Effector CD4-positive, alpha-beta T cell (primary cell): ENCODE results near the gene COL8A1.
A peak's percentile ranks its signal among the peaks of the same experiment; 100 is the strongest.
"Not testable (repeated sequence)": the region's sequence is repeated elsewhere in the genome, so short reads cannot be mapped to it uniquely, and the experiment has no call there.

ENCODE experiments used
- DNase-seq: peaks from one replicate; pipeline ENCODE4 v3.0.0-alpha.2; 2020

COL8A1 gene

GRCh38 chr3:99817047-99817436, 178.6 kb downstream of the COL8A1 start:
- DNase-seq: no peak

DNA sequence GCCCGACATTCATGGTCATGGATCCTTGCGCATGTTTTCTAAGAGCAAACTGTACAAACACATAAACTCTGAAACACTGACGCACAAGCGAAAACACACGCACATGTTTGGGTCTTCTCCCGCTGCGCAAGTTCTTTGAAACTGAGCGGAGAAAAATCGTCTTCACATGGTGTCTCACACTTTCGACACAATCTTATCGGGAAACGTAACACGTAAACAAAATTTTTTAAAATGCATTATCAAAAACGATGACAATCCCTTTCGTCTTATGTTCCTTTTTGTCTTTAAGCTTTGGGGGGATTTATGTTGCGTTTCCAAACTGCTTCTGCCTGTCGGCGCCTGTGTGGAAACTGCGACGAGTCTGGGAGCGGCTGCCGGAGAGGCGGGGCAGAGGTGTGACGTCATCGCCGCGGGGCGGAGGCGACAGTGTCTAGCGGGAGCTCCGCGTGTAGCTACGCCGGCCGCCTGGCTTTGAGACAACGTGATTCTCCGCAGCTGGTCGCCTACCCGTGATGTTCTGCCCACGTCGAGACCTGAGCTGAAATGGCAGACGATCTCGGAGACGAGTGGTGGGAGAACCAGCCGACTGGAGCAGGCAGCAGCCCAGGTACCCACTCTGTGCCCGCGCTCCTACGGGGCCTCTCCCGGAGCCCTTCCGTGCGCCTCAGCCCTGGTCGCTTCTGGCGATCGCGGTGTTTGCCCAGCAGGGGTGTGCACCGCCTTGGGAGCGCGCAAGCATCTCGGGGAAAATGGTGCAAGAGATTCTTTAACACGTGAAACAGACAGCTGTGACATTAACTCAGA, 179.2 kb downstream of the COL8A1 start, which contains the start of gene CMSS1:
Gene CMSS1 (plus strand): TSS at position 426 of the 804 bp plus-strand sequence.
- peak; percentile 97 for DNase-seq

DNA sequence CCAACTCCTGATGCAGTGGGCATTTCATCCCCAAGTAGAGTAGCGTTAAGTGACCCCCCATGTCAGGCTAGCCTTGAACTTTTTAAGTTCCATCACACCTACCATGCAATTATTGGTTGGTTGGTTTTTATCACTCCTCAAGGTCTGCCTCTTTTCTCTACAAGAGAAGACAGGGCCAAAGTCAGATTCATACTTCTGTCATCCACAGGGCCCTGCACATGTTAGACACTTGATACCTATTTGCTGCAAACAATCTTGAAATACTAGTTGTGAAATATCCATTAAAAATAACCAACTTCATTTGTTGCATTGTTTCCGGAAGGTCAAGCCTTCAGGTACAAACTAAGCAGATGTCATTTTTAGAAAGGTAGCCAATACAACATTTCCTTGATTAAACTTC, 180.4 kb downstream of the COL8A1 start:
- DNase-seq: no peak

DNA sequence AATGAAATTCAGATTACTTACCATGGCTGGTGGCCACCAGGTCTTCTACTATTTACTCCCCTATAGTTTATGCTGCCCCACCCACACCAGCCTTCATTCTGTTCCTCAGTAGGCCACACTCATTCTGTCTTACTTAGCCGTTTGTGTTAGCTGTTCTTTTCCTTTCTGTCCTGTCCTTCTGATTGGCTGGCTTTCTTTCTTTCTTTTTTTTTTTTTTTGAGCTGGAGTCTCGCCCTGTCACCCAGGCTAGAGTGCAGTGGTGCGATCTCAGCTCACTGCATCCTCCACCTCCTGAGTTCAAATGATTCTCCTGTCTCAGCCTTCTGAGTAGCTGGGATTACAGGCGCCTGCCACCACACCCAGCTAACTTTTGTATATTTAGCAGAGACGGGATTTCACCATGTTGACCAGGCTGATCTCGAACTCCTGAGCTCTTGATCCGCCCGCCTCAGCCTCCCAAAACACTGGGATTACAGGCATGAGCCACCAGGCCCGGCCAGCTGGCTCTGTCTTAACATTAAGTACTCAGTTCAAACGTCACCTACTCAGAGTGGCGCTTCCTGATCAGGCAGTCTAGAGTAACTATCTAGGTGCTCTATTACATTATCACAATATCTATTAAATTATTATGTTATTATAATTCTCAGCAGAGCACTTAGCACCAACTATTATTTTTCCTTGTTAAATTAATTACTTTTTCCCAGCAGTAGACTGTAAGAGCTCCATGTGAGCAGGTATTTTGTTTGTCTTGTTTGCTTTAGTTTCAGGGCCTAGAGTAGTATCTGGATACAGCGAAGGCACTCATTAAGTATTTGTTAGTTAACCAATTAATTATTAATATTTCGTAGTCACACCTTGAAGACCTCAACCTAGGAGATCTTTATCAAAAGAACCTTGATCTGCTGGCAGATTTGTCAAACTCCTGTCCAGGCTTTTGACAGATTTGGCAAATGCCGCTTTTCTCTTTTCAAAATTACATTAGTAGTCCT, 185.6 kb downstream of the COL8A1 start:
- DNase-seq: no peak

DNA sequence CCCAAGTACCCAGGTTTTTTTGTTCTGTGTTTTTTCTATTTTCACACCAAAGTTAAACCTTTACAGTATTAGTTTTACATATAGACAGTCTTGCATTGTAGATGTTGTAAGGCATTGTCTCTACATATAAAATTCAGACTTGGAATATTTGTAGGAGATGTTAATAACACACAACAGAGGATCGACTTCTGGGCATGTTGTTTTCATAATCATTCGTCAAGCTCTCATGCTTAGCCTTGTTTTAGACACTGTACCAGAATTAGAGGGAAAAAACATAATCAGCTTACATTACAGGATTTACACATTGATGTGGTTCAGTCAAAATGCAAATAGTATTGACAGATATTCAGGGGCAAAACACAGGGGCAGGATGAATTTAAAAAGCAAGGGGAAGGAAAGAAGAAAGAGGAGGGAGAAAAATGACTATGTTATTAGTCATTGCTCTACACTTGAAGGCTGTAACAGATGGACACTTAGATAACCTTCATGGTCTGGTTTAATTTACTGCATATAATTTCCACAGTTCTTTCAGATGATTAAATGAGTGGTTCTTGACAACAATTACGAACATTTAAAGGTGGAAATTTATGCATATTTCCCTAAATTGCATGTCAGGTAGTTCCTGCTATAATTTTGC, 186.7 kb downstream of the COL8A1 start:
- no peak for DNase-seq

DNA sequence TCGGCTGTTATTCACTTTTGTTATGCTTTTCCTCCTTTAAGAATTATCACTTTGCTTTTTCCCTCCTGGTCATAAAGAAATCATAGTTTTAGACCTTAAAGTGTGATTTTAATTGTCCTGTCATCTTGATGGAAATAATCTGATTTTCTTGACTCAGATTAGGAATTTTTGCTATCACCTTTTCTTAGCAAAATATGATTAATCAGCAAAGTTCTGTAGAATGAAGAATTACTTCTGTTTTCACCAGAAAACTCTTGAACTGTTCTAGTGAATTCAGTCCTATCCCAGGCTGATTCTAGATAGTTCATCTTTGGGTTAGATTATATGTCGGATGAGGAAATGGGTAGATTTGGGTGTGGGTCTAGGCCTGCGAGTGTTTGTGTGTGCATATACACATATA, 191.4 kb downstream of the COL8A1 start:
- DNase-seq: no peak

GRCh38 chr3:99833617-99834205, 195.3 kb downstream of the COL8A1 start:
- DNase-seq: no peak

GRCh38 chr3:99834211-99834957, 196.0 kb downstream of the COL8A1 start:
- no peak for DNase-seq

DNA sequence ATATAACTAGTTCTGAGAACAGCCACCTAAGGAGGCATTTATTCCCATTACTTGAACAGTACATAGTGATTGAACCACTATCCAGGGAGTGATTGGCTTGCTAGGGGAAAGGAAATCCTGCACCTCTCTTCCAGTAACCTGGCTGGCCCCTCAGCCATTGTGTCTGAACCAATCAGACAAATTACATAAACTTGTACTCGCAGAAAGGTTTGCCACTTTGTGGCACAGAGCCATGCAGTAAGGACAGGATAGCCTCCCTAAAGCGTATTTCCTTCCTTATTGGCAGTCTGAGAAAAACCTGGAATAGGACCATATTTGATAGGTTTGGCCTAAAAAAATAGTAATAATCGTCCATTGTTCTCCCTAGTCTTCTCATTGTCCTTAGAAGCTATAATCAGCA, 198.3 kb downstream of the COL8A1 start:
- no peak for DNase-seq

DNA sequence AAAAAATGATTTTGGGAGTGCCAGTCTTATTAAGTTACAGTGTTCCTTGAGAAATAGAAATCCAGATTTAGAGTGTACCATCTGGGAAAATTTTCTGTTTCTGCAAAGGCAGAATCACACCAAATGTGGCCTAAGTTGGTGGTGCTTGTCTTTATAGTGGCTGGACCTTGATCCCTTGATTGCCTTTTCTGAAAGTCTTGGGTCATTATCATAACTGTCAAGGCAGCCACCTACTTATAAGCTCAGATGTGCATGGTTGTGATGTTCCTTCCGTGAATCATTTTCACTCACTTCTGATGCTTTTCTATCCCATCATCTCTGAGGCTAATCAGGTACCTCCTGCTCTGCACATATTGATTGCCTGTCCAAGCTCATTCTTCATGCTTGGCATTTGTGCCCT, 199.3 kb downstream of the COL8A1 start:
- no peak for DNase-seq

DNA sequence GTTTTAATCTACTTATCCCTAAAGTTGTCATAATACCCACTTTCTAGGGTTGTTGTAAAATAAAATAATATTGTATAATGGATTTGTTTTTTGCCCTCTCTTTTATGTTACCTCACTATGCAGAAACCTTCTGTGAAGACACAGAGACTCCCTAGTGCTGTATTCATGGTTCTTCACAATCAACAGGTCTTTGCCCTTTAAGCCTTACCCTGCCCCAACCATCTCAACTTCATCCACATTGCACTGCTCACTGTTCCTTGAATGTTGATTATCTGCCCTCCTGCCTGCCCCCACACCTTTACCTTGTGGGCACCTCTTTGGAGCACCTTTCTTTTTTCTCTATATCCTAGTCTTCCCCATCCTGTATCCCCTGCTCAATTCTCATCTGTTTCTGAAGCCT, 200.4 kb downstream of the COL8A1 start:
- DNase-seq: no peak

DNA sequence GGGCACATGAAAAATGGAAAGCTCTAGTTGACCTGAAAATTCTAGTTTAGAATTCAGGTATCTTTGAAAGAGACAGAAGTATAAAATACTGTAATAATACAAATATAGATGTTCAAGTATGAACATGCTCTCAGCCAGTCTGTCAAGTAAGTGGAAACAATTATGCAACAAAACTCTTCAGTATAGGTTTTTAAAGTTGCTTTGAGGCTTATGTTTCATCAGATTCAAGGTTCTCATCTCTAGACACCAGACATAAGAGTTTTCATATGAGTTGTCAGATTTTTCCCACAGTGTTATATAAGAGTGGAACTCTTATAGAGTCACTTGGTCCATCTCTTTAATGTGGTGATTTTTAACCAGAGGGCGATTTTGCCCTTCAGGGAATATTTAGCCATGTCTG, 201.2 kb downstream of the COL8A1 start:
- DNase-seq: no peak

GRCh38 chr3:99841949-99842348, 203.6 kb downstream of the COL8A1 start:
- DNase-seq: not testable (repeated sequence)

- no peak for DNase-seq
Measured at GRCh38 chr3:99842826-99843589, 204.6 kb downstream of the COL8A1 start.

- DNase-seq: no peak
Measured at GRCh38 chr3:99843590-99844258, 205.3 kb downstream of the COL8A1 start.

DNA sequence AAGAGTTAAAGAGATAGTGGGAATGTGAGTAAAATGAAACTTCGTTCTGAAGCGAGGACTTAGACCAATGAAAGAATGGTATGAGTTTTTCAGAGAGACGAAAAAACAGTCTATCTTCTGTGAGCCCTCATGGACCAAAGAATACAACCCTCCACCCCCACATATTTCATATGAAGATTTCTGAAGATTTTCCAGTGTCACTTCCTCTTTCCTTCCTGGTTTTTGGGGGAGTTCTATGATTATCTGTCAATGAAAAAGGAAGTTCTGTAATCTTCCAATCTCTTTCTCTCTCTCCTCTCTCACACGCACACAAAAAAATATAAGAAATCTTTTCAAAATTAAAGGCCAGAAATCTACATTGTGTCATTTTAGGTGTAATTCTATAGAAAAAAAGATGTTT, 206.9 kb downstream of the COL8A1 start:
- no peak for DNase-seq

DNA sequence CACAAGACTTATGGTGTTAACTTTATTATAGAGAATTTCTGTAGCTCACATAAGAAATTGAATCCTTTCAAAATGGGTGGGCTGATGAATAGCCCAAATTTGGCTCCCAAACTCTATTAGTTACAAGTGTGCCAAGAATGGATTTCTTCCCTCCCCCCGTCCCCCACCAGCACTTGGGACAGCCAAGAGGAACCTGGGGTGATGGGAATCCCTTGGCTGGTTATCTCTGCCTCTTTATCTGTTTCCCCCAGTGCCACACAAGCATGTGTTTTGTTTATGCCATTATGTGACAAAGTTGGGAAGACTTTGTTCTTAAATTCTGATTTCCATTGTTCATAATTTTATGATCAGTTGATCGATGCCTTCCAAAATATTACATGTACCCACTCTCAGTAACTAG, 207.6 kb downstream of the COL8A1 start:
- no peak for DNase-seq

- no peak for DNase-seq
Measured at GRCh38 chr3:99846477-99847160, 208.2 kb downstream of the COL8A1 start.

DNA sequence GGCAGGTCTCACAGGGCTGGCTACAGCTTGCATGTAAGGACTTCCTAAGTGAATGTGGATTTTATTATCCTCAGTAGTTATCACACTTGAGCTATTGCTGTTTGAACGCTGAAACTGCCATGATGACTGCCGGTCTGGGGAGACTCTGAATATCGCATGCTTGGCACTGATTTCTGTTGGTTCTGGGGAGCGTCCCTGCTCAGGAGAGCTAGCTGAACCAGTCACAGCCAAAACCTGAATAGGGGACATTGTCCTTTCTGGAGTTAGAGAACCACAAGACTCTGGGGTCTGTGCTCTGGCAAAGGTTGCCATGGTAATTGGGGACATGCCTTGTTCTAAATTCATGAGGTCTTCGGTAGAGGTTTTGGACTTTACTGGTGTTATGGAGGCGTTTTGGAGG, 210.0 kb downstream of the COL8A1 start:
- DNase-seq: no peak
